Ishikawa (cell line): ENCODE data around the gene ZYX.

Experiments
- CEBPB ChIP-seq: IDR thresholded peaks from 2 replicates; pipeline ENCODE4 v1.6.1; 2012
- CREB1 ChIP-seq: IDR thresholded peaks from 2 replicates; pipeline ENCODE4 v1.6.1; 2012; ENCODE audit warnings: low read depth
- EGR1 ChIP-seq: IDR thresholded peaks from 2 replicates; pipeline ENCODE4 v1.6.1; 2012
- EP300 ChIP-seq: IDR thresholded peaks from 2 replicates; pipeline ENCODE4 v1.6.1; 2012; ENCODE audit warnings: borderline replicate concordance
- FOXM1 ChIP-seq: IDR thresholded peaks from 2 replicates; pipeline ENCODE4 v1.6.1; 2012; ENCODE audit warnings: low read depth, borderline replicate concordance
- NFIC ChIP-seq: IDR thresholded peaks from 2 replicates; pipeline ENCODE4 v1.6.1; 2012
- RAD21 ChIP-seq: IDR thresholded peaks from 2 replicates; pipeline ENCODE4 v1.6.1; 2012; ENCODE audit warnings: low read depth
- TAF1 ChIP-seq: IDR thresholded peaks from 2 replicates; pipeline ENCODE4 v1.6.1; 2012; ENCODE audit warnings: low read depth, mild to moderate bottlenecking
- TCF12 ChIP-seq: IDR thresholded peaks from 2 replicates; pipeline ENCODE4 v1.6.1; 2012; ENCODE audit warnings: low read depth
- TEAD4 ChIP-seq: IDR thresholded peaks from 2 replicates; pipeline ENCODE4 v1.6.1; 2012
- YY1 ChIP-seq: IDR thresholded peaks from 2 replicates; pipeline ENCODE4 v1.6.1; 2012; ENCODE audit warnings: low read depth
- ZBTB7A ChIP-seq: IDR thresholded peaks from 2 replicates; pipeline ENCODE4 v1.6.1; 2012; ENCODE audit warnings: low read depth
- TF ChIP-seq, protein P1 (sequence below): IDR thresholded peaks from 2 replicates; pipeline ENCODE4 v1.6.1; 2012
- TF ChIP-seq, protein P2 (sequence below): IDR thresholded peaks from 2 replicates; pipeline ENCODE4 v1.6.1; 2012
- TF ChIP-seq, protein P3 (sequence below): IDR thresholded peaks from 2 replicates; pipeline ENCODE4 v1.6.1; 2012; ENCODE audit warnings: low read depth, mild to moderate bottlenecking

Gene ZYX

DNA sequence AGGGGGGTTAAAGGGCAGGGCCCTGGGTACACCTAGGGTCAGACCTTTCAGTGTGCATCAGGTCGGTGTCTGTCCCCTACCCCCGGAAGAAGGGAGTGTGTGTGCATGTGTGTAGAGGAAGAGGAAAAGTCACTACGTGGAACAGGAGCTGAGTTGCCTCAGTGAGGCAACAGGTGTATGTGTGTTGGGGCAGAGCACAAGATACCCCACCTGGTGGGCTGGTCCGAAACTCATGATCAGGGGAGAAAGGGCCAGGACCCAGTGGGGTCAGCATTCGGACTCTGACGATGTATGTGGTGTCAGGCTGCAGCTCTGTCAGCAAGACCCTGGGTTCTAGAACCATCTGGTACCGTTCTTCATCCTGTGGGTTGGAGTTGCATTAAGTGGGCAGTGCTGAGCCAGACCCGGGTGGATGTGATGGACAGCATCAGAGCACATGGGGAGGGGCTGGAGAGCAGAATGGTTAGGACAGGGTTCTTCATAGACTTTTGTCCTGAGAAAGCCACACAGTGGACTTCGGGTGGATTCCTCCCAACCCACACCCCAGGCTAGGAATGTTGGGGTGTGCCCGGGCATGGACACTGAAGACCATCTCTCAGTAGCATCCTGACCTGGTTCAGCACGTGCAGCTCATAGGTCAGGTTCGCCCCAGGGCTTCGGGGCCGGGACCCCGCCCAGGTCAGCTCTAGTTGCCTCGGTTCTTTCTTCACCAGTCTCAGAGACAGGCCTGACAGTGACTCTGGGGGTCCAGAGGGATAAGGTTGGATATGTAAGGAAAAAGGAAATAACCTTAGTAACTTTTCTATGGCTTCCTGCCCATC, 16.8 kb downstream of the ZYX start:
- TF ChIP-seq, protein P1, sequence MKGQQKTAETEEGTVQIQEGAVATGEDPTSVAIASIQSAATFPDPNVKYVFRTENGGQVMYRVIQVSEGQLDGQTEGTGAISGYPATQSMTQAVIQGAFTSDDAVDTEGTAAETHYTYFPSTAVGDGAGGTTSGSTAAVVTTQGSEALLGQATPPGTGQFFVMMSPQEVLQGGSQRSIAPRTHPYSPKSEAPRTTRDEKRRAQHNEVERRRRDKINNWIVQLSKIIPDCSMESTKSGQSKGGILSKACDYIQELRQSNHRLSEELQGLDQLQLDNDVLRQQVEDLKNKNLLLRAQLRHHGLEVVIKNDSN, result no peak
- TF ChIP-seq, protein P2, sequence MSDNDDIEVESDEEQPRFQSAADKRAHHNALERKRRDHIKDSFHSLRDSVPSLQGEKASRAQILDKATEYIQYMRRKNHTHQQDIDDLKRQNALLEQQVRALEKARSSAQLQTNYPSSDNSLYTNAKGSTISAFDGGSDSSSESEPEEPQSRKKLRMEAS, result no peak
- TF ChIP-seq TAF1, result no peak
- no peak for TF ChIP-seq YY1
- no peak for TF ChIP-seq TEAD4
- no peak for TF ChIP-seq CEBPB
- TF ChIP-seq EGR1, result no peak
- TF ChIP-seq NFIC, result no peak

DNA sequence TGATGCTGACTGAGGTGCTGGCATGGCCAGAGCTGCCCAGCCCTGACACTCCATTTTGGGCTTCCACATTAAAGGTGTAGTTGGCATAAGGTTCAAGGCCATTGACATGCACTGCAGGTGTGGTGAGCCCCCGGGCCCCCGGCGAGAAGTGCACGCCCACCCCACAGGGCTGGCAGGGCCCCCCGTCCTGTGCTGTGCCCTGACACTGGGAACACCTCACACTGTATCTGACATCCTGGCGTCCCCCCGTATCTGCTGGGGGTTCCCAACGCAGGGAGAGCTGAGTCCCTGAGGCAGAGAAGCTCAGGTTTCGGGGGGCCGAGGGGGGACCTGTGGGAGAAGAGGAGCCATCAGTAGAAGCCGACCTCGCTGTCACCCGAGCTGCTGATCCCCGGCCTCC, 17.5 kb downstream of the ZYX start:
- TF ChIP-seq FOXM1 (no peak), TAF1 (no peak), YY1 (no peak), ZBTB7A (no peak), CEBPB (no peak), CREB1 (no peak), NFIC (no peak), EGR1 (no peak)
- TF ChIP-seq, protein P3, sequence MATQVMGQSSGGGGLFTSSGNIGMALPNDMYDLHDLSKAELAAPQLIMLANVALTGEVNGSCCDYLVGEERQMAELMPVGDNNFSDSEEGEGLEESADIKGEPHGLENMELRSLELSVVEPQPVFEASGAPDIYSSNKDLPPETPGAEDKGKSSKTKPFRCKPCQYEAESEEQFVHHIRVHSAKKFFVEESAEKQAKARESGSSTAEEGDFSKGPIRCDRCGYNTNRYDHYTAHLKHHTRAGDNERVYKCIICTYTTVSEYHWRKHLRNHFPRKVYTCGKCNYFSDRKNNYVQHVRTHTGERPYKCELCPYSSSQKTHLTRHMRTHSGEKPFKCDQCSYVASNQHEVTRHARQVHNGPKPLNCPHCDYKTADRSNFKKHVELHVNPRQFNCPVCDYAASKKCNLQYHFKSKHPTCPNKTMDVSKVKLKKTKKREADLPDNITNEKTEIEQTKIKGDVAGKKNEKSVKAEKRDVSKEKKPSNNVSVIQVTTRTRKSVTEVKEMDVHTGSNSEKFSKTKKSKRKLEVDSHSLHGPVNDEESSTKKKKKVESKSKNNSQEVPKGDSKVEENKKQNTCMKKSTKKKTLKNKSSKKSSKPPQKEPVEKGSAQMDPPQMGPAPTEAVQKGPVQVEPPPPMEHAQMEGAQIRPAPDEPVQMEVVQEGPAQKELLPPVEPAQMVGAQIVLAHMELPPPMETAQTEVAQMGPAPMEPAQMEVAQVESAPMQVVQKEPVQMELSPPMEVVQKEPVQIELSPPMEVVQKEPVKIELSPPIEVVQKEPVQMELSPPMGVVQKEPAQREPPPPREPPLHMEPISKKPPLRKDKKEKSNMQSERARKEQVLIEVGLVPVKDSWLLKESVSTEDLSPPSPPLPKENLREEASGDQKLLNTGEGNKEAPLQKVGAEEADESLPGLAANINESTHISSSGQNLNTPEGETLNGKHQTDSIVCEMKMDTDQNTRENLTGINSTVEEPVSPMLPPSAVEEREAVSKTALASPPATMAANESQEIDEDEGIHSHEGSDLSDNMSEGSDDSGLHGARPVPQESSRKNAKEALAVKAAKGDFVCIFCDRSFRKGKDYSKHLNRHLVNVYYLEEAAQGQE, result no peak
- TF ChIP-seq, protein P2, result no peak
- TF ChIP-seq, protein P1, result no peak

DNA sequence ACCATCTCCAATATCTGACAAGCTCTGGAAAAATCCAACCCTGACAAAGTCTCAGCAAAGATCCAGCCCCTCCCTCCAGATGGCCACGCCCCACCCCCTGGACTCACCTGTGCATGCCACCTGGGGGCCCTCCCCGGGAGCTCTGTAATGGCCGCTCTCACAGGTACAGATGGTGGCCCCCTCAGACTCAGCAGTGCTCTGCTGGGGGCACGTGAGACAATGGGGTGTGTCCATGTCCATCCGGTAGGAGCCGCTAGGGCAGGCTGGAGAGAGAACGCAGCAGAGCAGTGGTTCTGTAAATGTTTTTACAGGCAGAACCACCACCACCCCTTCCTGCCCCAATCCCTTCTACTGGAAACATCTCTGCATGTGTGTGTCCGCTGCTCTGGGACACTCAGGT, 18.0 kb downstream of the ZYX start:
- TF ChIP-seq RAD21 (no peak), TCF12 (no peak), CREB1 (no peak), YY1 (no peak), EP300 (no peak), EGR1 (no peak), TEAD4 (no peak), NFIC (no peak), ZBTB7A (no peak), CEBPB (no peak), FOXM1 (no peak), TAF1 (no peak)
- TF ChIP-seq, protein P1, result no peak
- TF ChIP-seq, protein P3, result no peak
- TF ChIP-seq, protein P2, result no peak

DNA sequence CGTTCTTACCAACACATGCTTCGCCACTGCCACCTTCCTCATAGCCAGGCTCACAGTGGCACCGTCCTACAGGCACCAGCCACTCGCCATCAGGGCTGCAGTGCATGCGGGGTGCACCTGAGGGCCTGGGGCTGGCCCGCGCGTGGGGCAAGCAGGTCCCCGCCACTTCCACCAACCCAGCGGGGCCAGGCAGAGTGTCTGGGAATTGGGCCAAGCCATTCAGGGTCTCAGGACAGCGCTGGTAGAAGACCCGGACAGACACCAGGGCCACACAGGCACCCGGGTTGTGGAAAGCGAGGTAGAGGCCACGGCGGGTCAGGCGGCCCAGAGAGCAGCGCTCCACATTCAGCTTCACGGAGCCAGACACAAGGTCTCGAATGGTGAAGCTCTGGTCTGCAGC, 18.5 kb downstream of the ZYX start:
- no peak for TF ChIP-seq EP300
- no peak for TF ChIP-seq NFIC
- no peak for TF ChIP-seq TEAD4

DNA sequence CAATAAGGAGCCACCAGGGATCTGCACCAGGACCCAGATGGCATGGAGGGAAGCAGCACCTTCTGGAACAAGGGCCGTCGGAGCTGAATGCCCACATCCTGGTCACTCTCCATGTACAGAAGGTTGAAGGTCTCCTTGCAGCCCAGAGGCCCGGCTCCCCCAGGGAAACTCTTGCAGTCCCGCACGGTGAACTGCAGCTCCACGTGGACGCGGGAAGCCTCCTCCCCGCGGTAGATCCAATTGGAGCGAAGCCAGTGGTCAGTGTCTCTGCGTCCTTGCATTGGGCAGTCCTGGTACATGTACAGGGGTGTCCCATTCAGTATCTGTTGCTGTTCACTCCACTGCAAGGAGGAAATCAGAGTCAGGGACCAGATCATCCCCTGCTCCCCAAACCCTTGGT, 20.1 kb downstream of the ZYX start:
- no peak for TF ChIP-seq EP300
- TF ChIP-seq, protein P2, result no peak
- no peak for TF ChIP-seq TAF1
- TF ChIP-seq, protein P1, result no peak
- TF ChIP-seq, protein P3, result no peak
